Smooth muscle cell of bladder (primary cell): ENCODE measurements around the gene DSG1. TPM values are rescaled to one million over a fixed set of nuclear protein-coding genes. Genes with fewer than 3 reads are reported as not detected.

Source experiments
- total RNA-seq: library from RNA; depleted of rRNA; stranded (reverse); fragments of >200 nt; gene quantifications from 2 replicates; pipeline ENCODE4 v1.2.3, GENCODE V29; 2014

The DSG1 gene
- not detected in 2 replicates for total RNA-seq

GRCh38 chr18:31317860-31318259 is at the start of gene DSG1:
TSS of gene DSG1 (plus strand) at chr18:31318160. CDS start at chr18:31318301, 141 bp downstream.

GRCh38 chr18:31376477-31376876 is 58.5 kb downstream of the DSG1 start, which contains the start of gene DSG4:
TSS of gene DSG4 (plus strand) at chr18:31376777. CDS start at chr18:31376912, 135 bp downstream.

Other genes with a start within 250 kb of the DSG1 start
- gene DSC2, start 215.7 kb upstream of the DSG1 start, total RNA-seq, result under 0.01 TPM in 1 of 2 replicates, not detected in the other
- not detected in 2 replicates for gene DSC1, start 155.3 kb upstream of the DSG1 start, total RNA-seq
- not detected in 2 replicates for gene DSG4, start 58.6 kb downstream of the DSG1 start, total RNA-seq
- under 0.01 and 0.28 TPM in 2 replicates for gene DSG3, start 129.6 kb downstream of the DSG1 start, total RNA-seq
- 2.3 and 23.3 TPM in 2 replicates for gene DSG2, start 180.0 kb downstream of the DSG1 start, total RNA-seq